Measurements from ENCODE around the gene KIAA0319L.

Gene KIAA0319L

GRCh38 chr1:35536556-35537162 lies 20.5 kb downstream of the KIAA0319L start:
- DNase-seq (ENCODE audit: low read depth): no peak

DNA sequence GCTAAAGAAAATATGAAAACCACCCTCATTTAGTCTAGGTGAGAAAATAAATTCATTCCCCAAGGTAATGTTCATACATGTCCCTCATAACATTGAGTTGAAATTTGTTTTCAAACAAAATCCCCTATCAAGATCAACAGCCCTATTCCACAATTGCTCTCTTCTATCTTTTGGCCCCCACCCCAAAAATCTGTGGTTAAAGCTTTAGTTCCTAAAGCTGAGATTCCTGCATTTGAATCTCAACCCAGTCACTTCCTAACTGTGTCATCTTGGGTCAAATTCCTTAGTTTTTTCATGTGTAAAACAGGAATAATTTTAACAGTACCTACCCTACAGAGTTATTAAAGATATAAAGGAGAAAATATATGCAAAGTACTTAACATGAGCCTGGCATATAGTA lies 22.0 kb downstream of the KIAA0319L start:
- DNase-seq (ENCODE audit: low read depth): no peak

DNA sequence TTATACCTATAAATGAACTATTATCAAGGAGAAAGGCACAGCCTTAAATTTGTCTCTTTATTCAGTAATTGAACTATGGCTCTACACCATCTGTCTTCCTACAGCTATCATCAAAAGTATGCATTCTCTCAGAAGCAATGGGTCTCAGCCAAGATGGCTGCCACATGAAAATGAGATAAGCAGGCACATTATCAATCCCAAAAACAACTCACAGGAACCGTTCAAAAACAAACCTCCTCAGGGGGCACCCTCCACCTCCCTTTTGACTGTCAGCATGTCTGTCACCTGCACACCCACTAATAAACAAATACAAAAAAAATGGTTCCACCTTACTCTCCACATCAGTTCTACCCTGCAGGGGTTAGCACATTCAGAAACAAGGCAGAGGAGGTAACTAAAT lies 23.6 kb downstream of the KIAA0319L start:
- DNase-seq (ENCODE audit: low read depth): no peak

DNA sequence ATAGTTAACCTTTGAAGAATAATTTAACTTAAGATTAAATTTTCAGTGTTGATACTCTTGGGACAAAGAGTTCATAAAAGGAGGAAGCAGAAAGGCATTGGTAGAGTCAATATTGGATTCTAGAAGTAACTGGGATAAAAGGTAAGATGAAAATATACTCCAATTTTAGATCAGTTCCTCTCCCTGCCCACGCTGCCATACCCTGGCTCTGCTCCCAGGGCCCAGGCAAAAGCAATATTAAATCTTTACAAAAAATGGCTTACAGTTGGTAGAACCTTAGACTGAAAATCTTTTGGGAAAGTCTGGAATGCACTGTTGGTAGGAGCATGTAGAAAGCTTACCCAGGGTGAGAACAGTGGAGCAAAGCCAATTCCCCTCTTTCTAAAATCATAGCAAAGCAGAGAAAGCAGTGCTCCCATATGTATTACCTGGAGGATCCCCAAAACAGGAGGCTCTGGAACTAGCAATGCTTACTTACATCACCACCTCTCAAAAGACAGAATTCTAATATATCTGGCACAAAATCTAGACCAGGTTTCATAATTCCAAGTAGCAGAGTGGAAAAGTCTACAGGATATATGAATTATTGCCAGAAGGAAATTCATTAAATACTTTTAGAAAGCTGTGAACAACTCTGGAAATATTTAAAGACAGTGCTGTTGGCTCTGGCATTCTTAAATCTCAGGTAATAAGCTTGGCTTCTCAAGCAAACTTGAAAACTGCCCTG lies 24.5 kb downstream of the KIAA0319L start:
- no peak for DNase-seq (ENCODE audit: low read depth)

DNA sequence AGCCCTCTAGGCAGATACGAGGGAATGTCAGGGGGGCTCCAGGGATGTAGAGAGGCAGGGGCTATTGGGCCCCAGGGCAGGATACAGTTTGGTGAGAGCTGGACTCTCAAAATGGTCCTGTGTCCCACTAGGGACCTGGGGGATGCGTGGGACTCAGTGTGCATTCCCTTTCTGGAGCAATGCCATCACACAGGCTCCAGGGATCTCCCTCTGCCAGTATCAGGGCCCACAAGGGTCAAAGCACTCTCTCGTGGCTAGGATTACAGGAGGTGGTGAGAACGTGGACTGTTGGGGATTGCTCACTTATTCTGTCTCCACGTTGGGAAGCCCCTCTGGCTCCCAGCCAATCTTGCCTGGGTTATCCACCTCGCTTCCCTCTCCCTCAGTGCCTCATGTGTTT lies 25.8 kb downstream of the KIAA0319L start:
- no peak for DNase-seq (ENCODE audit: low read depth)

- no peak for DNase-seq (ENCODE audit: low read depth)
Measured at GRCh38 chr1:35530946-35531345, 26.3 kb downstream of the KIAA0319L start.

DNA sequence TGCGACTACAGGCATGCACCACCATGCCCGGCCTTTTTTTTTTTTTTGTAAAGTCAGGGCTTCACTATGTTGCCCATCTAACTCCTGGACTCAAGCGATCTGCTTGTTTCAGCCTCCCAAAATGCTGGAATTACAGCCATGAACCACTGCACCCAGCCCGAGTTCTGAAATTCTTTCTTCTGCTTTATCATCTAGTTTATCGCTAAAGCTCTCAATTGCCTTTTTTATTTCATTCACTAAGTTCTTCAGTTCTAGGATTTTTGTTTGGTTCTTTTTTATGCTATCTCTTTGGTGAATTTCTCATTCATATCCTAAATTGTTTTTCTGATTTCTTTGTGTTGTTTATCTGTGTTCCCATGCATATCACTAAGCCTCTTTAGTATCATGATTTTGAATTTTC lies 27.0 kb downstream of the KIAA0319L start:
- no peak for DNase-seq (ENCODE audit: low read depth)

- no peak for DNase-seq (ENCODE audit: low read depth)
Measured at GRCh38 chr1:35524106-35524505, 33.1 kb downstream of the KIAA0319L start.

GRCh38 chr1:35519432-35519831 lies 37.8 kb downstream of the KIAA0319L start:
- DNase-seq (ENCODE audit: low read depth): no peak

- DNase-seq (ENCODE audit: low read depth): no peak
Measured at GRCh38 chr1:35518183-35518582, 39.0 kb downstream of the KIAA0319L start.

DNA sequence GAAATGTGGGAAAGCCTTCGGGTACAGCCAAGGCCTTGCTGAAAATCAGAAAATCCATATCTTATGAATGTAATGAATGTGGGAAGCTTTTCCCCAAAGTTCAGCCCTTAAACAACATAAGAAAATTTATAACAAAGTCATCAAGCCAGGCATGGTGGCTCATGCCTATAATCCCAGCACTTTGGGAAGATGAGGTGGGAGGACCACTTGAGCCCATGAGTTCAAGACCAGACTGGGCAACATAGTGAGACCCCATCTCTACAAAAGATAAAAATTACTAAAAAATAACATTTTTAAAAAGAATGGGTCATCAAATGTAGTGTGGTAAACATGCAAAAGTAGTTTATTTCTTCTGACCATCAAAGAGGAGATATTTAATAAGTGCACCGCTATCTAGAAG lies 45.9 kb downstream of the KIAA0319L start:
- no peak for DNase-seq (ENCODE audit: low read depth)

- no peak for DNase-seq (ENCODE audit: low read depth)
Measured at GRCh38 chr1:35509558-35509957, 47.6 kb downstream of the KIAA0319L start.

DNA sequence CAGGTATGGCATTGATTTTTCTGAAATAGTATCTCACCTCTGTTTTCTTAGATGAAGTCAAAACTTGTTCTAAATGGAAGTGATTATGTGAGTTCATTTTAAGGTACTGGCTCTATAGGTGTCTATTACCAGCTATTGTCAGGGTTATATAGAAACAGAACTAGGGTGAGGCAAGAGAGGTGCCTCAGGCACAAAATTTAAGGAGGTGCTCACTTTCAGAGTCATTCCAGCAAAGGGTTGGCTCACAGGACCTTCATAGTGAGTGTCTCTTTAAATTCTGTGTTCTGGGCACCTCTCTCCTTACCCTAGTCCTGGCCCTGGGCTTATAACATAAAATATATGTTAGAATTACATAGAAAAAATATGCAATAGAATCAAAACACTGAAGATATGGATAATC lies 49.3 kb downstream of the KIAA0319L start:
- DNase-seq (ENCODE audit: low read depth): no peak

GRCh38 chr1:35506960-35507912 lies 50.0 kb downstream of the KIAA0319L start:
- DNase-seq (ENCODE audit: low read depth): no peak

DNA sequence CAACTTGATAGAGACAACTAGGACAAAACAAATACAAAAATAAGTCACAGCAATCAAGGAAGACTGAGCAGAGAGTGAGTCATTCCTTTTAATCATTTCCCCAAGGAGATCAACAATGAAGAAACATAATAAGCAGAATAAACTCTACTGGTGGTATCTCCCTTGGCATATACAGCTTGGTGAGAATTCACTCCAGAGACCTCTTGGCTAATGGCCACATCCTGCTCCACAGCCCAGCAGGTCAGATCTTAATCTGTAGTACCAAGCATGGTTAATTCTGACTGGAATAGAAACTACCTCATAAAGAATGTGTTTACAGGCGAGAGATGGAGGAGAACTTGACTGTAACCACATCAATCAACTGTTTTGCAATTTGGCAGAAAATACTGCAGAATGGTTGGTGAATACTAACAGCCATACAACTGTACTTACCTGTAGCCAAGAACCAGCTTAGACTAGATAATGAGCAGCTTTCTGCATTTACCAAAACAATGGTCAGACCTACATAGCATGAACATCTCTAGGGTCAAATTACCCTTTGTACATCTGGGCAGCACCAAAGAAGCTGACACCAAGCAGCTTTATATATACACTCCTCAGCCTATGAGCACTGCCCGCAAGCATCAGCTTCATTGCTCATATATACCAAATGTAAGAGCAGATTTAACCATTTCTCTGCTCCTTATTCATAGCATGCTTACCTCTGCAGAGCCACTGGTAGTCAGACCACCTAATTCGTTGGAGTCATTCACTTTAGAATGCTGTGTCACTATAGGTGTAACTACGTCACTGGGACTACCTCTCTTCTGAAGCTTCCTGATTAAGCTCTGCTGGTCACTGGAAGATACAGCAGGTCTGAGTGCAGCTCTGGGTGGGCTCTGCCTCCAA lies 51.0 kb downstream of the KIAA0319L start:
- DNase-seq (ENCODE audit: low read depth): peak; percentile 60

GRCh38 chr1:35502242-35502641 lies 55.0 kb downstream of the KIAA0319L start:
- no peak for DNase-seq (ENCODE audit: low read depth)

- no peak for DNase-seq (ENCODE audit: low read depth)
Measured at GRCh38 chr1:35500439-35500838, 56.8 kb downstream of the KIAA0319L start.

DNA sequence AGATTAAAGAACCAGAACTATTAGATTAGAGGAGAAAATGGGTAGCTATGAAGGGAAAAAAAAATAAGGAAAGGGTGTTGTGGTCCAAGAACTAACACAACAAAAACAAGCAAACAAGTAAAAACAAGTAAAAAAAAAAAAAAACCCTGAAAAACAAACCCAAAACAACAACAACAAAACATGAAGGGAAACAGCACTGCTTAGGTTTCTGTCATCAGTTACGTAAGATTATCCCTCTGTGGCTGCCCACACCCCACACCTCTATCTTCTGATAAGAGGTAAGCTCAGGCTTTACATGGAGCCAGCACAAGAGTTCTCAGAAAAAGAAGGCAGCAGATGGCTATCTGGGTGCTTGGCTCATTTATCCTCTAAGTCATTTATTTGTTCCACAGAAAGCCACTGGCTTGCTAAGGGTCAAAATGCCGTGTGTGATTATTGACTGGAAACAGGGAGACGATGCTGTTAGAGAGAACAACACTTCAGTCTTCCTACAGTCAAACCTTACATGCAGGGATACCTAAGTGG lies 57.5 kb downstream of the KIAA0319L start:
- no peak for DNase-seq (ENCODE audit: low read depth)

DNA sequence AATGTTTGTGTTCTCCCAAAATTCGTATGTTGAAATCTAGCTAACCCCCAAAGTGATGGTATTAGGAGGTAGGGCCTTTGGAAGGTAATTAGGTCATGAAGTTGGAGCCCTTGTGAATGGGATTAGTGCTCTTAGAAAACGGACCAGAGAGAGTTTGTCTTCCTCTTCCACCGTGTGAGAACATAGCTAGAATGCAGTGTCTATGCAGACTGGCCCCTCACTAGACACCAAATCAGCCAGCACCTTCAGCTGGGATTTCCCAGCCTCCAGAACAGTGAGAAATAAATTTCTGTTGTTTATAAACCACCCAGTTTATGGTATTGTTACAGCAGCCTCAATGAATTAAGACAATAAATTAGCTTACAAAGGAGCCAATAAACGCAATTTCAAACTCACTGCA lies 58.0 kb downstream of the KIAA0319L start:
- DNase-seq (ENCODE audit: low read depth): no peak

GRCh38 chr1:35497571-35497970 lies 59.6 kb downstream of the KIAA0319L start:
- DNase-seq (ENCODE audit: low read depth): no peak

DNA sequence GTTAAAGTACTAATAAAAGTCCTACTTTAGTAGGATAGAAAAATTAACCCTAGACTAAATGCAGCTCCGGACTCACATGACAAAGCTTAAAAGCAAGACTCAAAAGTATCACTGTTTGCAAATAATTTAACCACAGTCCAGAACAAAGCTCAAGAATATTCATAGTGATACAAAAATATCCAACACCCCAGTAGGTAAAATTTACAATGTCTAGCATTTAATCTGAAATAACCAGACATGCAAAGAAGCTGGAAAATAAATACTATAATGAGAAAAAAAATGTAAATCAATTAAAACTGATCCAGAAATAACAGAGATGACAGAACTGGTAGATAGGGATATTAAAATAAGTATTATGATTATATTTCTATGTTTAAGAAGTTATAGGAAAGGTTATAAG lies 67.0 kb downstream of the KIAA0319L start:
- DNase-seq (ENCODE audit: low read depth): no peak

GRCh38 chr1:35488336-35488735 lies 68.9 kb downstream of the KIAA0319L start:
- no peak for DNase-seq (ENCODE audit: low read depth)

Measured in non-pigmented ciliary epithelial cell (primary cell).